HG02623 (cell line): ENCODE results near the gene LRRC8E.
"Not testable (repeated sequence)": the region's sequence is repeated elsewhere in the genome, so short reads cannot be mapped to it uniquely, and the experiment has no call there.

Experiments
- ATAC-seq: cut with Tn5 transposase; IDR thresholded peaks from one replicate; pipeline ENCODE4 v1.9.1; 2021; ENCODE audit warnings: moderate library complexity; ENCODE audit not compliant: unreplicated experiment

Gene LRRC8E

GRCh38 chr19:7883796-7884570 is 4.3 kb upstream of the LRRC8E start:
- ATAC-seq, result no peak

GRCh38 chr19:7885818-7886217 is 2.5 kb upstream of the LRRC8E start:
- ATAC-seq, result no peak

GRCh38 chr19:7887408-7888144 is 734 bp upstream of the LRRC8E start:
- ATAC-seq, result no peak

GRCh38 chr19:7888826-7889217 is 512 bp downstream of the LRRC8E start:
- ATAC-seq, result no peak

- ATAC-seq, result not testable (repeated sequence)
Measured at GRCh38 chr19:7893362-7894101, 5.2 kb downstream of the LRRC8E start.

GRCh38 chr19:7894612-7895309 is 6.5 kb downstream of the LRRC8E start:
- ATAC-seq, result no peak

- ATAC-seq, result no peak
Measured at GRCh38 chr19:7895565-7895964, 7.3 kb downstream of the LRRC8E start.

- no peak for ATAC-seq
Measured at GRCh38 chr19:7897292-7897691, 9.0 kb downstream of the LRRC8E start.

GRCh38 chr19:7898967-7899366 is 10.7 kb downstream of the LRRC8E start:
- ATAC-seq, result no peak

- no peak for ATAC-seq
Measured at GRCh38 chr19:7899751-7900378, 11.6 kb downstream of the LRRC8E start.

GRCh38 chr19:7900401-7900870 is 12.1 kb downstream of the LRRC8E start:
- no peak for ATAC-seq

GRCh38 chr19:7900931-7901330 is 12.6 kb downstream of the LRRC8E start:
- no peak for ATAC-seq

- no peak for ATAC-seq
Measured at GRCh38 chr19:7901337-7901736, 13.0 kb downstream of the LRRC8E start.

GRCh38 chr19:7902796-7903243 is 14.5 kb downstream of the LRRC8E start:
- ATAC-seq, result no peak

- ATAC-seq, result peak; percentile 83
Measured at GRCh38 chr19:7903244-7904073, 15.1 kb downstream of the LRRC8E start, which contains the start of gene MAP2K7. Gene MAP2K7 (plus strand): TSS chr19:7903877. CDS start chr19:7903945, 68 bp downstream.

GRCh38 chr19:7904074-7905020 is 16.0 kb downstream of the LRRC8E start:
- peak; percentile 22 for ATAC-seq

- no peak for ATAC-seq
Measured at GRCh38 chr19:7905268-7905667, 17.0 kb downstream of the LRRC8E start.

- no peak for ATAC-seq
Measured at GRCh38 chr19:7905859-7906258, 17.5 kb downstream of the LRRC8E start.
